ENCODE data around the gene ZNF92. TPM values are rescaled to one million over a fixed set of nuclear protein-coding genes. Genes with fewer than 3 reads are reported as not detected.

Gene ZNF92
- total and polyA plus RNA-seq, 2 donors (not counting 1 experiment from before 2014, with no cell fraction given), result 8.2 to 65.4 TPM

- no peak for ATAC-seq (ENCODE audit: low read depth)
- H3K4me1 ChIP-seq (ENCODE audit: control insufficient read depth in 2 of 2, insufficient read depth in 2 of 2, low read length in 2 of 2), result peaks cover 57 to 79% of the 10 kb centered on the region in 2 donors
- H3K4me1 Mint-ChIP-seq, result peaks cover 86% of the 10 kb centered on the region
Measured at GRCh38 chr7:65382452-65382851, 8.8 kb downstream of the ZNF92 start.

More at GRCh38 chr7:65382452-65382851, 8.8 kb downstream of the ZNF92 start:
- ChIA-PET CTCF (interaction anchor here (1.2 kb wide), 1 partner anchor 9 kb away, joined by 3 read pairs; the partner anchor contains the start of gene ZNF92), POLR2A (interaction anchor here (0.7 to 2.1 kb wide), 2 partner anchors 9 to 10 kb away, joined by 7 to 12 read pairs; partner anchors contain the start of gene ZNF92)
- intact Hi-C loops (cut with micrococcal nuclease), result loop anchor here (10.0 kb wide), 1 partner anchor 122 kb away; no protein-coding TSS in a partner anchor
- Histone ChIP-seq H3K9ac (ENCODE audit: low read length) (peak overlapping the region; percentile 3), H3K36me3 (replicated peaks in 1 of 2; ENCODE audit: control extremely low read depth in 1 of 2, control insufficient read depth in 1 of 2, extremely low read depth in 1 of 2, insufficient read depth in 2 of 2, low read length in 1 of 2) (peaks cover 4 to 12% of the 10 kb centered on the region in 2 experiments), H3K9me3 (ENCODE audit: control extremely low read depth in 1 of 3, control insufficient read depth in 2 of 3, insufficient read depth in 1 of 3, low read length in 2 of 3) (peaks cover 0 to 3% (median 0%) of the 10 kb centered on the region in 3 donors), H3K4me2 (replicated peaks; ENCODE audit: low read depth, low read length, poor library complexity, severe bottlenecking) (peak overlapping the region; percentile 29), H2AFZ (ENCODE audit: insufficient read depth, low read depth, low read length, poor library complexity, severe bottlenecking) (no peak overlapping the region), H4K20me1 (ENCODE audit: control insufficient read depth, insufficient read depth, low read length, poor library complexity, severe bottlenecking) (peaks cover 30% of the 10 kb centered on the region), H3K4me3 (ENCODE audit: control extremely low read depth in 1 of 5, extremely low read depth in 1 of 5, insufficient read depth in 1 of 5, low read depth in 2 of 5, low read length in 4 of 5) (no peak overlapping the region), H3K27ac (ENCODE audit: low read length in 2 of 2) (peak overlapping the region in 1 of 2 donors; percentile 75), H3K27me3 (replicated peaks in 1 of 4; ENCODE audit: control extremely low read depth in 1 of 4, control insufficient read depth in 3 of 4, insufficient read depth in 4 of 4, low read length in 3 of 4) (no peaks in the 10 kb centered on the region), H3K79me2 (ENCODE audit: control insufficient read depth, insufficient read depth, low read length) (peaks cover 99% of the 10 kb centered on the region)
- H3K27me3 Mint-ChIP-seq, result no peaks in the 10 kb centered on the region
- no peaks in the 10 kb centered on the region for H3K9me3 Mint-ChIP-seq (ENCODE audit: insufficient read depth)
- TF ChIP-seq CTCF (IDR thresholded peaks at IDR 0.05) (no peak), EZH2 (IDR thresholded peaks at IDR 0.05; ENCODE audit: borderline replicate concordance, insufficient read depth, low read depth, low read length, poor library complexity, severe bottlenecking) (no peak)
- WGBS (ENCODE audit: insufficient coverage), result 92% methylated on average over 2 of the region's 3 CpGs
- peak overlapping the region; percentile 63 for H3K4me3 Mint-ChIP-seq
- H3K27ac Mint-ChIP-seq, result peak overlapping the region; percentile 87
- no peak for DNase-seq

Data from B cell (primary cell).